Thoracic aorta (tissue), 2 donors: ENCODE data around the gene RIC3. TPM values are rescaled to one million over a fixed set of nuclear protein-coding genes. Genes with fewer than 3 reads are reported as not detected.

Experiments
- ATAC-seq: fragments of 150-250 bp; one replicate; pipeline ENCODE4 v1.8.0; 2017; ENCODE audit warnings: low read depth; ENCODE audit not compliant: insufficient number of reproducible peaks, low FRiP score
- DNase-seq: peaks from one replicate; pipeline ENCODE4 v3.0.0-alpha.2; 2020; ENCODE audit warnings: low spot score
- H3K27ac ChIP-seq, 2 donors: fragments of 200-600 bp; sonication (generic); 1 replicate in 1 of 2; 2 replicates in 1 of 2; pipeline ENCODE4 v1.5.1; 2016; ENCODE audit warnings: mild to moderate bottlenecking in 2 of 2, moderate library complexity in 2 of 2
- H3K27me3 ChIP-seq: fragments of 200-600 bp; sonication (generic); replicated peaks from 2 replicates; pipeline ENCODE4 v1.6.0; 2016; ENCODE audit warnings: mild to moderate bottlenecking; ENCODE audit not compliant: insufficient read depth
- H3K36me3 ChIP-seq: fragments of 200-600 bp; sonication (generic); one replicate; pipeline ENCODE4 v1.5.1; 2016
- H3K4me1 ChIP-seq, 2 donors: fragments of 200-600 bp; sonication (generic); 1 replicate in 1 of 2; 2 replicates in 1 of 2; pipeline versions ENCODE4 v1.5.1 to v1.6.0; 2016; ENCODE audit warnings: low read depth in 2 of 2, mild to moderate bottlenecking in 1 of 2; ENCODE audit not compliant: control insufficient read depth in 1 of 2
- H3K4me3 ChIP-seq: fragments of 200-600 bp; sonication (generic); 2 replicates; pipeline ENCODE4 v1.5.1; 2016; ENCODE audit warnings: mild to moderate bottlenecking
- H3K9me3 ChIP-seq: fragments of 200-600 bp; sonication (generic); 2 replicates; pipeline ENCODE4 v1.5.1; 2016
- CTCF ChIP-seq: fragments of 200-600 bp; sonication (generic); IDR thresholded peaks from one replicate; pipeline ENCODE4 v1.5.1; 2019; ENCODE audit warnings: antibody characterized with exemption
- total RNA-seq, 2 donors: library from RNA; depleted of rRNA; stranded (reverse); fragments of >200 nt; gene quantifications; one replicate each; pipeline versions ENCODE4 v1.1.0 to v1.2.3, GENCODE V29; 2016

The RIC3 gene
- total RNA-seq, 2 donors from 2014 or later = 13.1 to 17.7 TPM

- H3K27me3 ChIP-seq = no peaks in the 10 kb centered on the region
- peaks cover 0 to 8% of the 10 kb centered on the region in 2 donors for H3K4me1 ChIP-seq
- peaks cover 10% of the 10 kb centered on the region for H3K36me3 ChIP-seq
- no peaks in the 10 kb centered on the region for H3K9me3 ChIP-seq
- H3K27ac ChIP-seq = no peak overlapping the region
- H3K4me3 ChIP-seq = no peak overlapping the region
- ATAC-seq (no peak), DNase-seq (no peak)
- TF ChIP-seq CTCF = no peak
Measured at GRCh38 chr11:8095806-8096522, 72.9 kb downstream of the RIC3 start.

GRCh38 chr11:8095371-8095770 lies 73.5 kb downstream of the RIC3 start:
- H3K27ac ChIP-seq = no peak overlapping the region
- H3K27me3 ChIP-seq = no peaks in the 10 kb centered on the region
- TF ChIP-seq CTCF = no peak
- DNase-seq = no peak
- peaks cover 10% of the 10 kb centered on the region for H3K36me3 ChIP-seq
- no peak for ATAC-seq
- no peak overlapping the region for H3K4me3 ChIP-seq
- peaks cover 0 to 8% of the 10 kb centered on the region in 2 donors for H3K4me1 ChIP-seq
- no peaks in the 10 kb centered on the region for H3K9me3 ChIP-seq

GRCh38 chr11:8094656-8095055 lies 74.2 kb downstream of the RIC3 start:
- Histone ChIP-seq H3K4me3 (no peak overlapping the region), H3K9me3 (no peaks in the 10 kb centered on the region), H3K27me3 (no peaks in the 10 kb centered on the region), H3K36me3 (peaks cover 8% of the 10 kb centered on the region), H3K4me1 (peaks cover 0 to 8% of the 10 kb centered on the region in 2 donors), H3K27ac (no peak overlapping the region)
- TF ChIP-seq CTCF = no peak
- ATAC-seq = no peak
- no peak for DNase-seq

- Histone ChIP-seq H3K9me3 (no peaks in the 10 kb centered on the region), H3K27me3 (no peaks in the 10 kb centered on the region), H3K27ac (no peak overlapping the region), H3K4me3 (no peak overlapping the region), H3K4me1 (peaks cover 0 to 8% of the 10 kb centered on the region in 2 donors), H3K36me3 (peaks cover 8% of the 10 kb centered on the region)
- DNase-seq = no peak
- no peak for ATAC-seq
- no peak for TF ChIP-seq CTCF
Measured at GRCh38 chr11:8093931-8094575, 74.8 kb downstream of the RIC3 start.

GRCh38 chr11:8092587-8093424 lies 76.0 kb downstream of the RIC3 start:
- no peak overlapping the region for H3K27ac ChIP-seq
- no peaks in the 10 kb centered on the region for H3K27me3 ChIP-seq
- ATAC-seq = no peak
- DNase-seq = peak; percentile 22
- no peak overlapping the region for H3K4me3 ChIP-seq
- H3K4me1 ChIP-seq = peaks cover 0 to 8% of the 10 kb centered on the region in 2 donors
- H3K36me3 ChIP-seq = peaks cover 6% of the 10 kb centered on the region
- H3K9me3 ChIP-seq = no peaks in the 10 kb centered on the region
- peak; percentile 54 for TF ChIP-seq CTCF
